AML-193 (cell line): ENCODE results near the gene NCEH1.
"Not testable (repeated sequence)": the region's sequence is repeated elsewhere in the genome, so short reads cannot be mapped to it uniquely, and the experiment has no call there.

Experiments used
- DNase-seq, 2 experiments: peaks; one replicate each; lab custom pipeline; 2025; lab: John Stamatoyannopoulos, UW

The NCEH1 gene

GRCh38 chr3:172710664-172711453 lies at the start of gene NCEH1:
Gene NCEH1 (minus strand): TSS chr3:172711067. CDS start chr3:172710984, 83 bp downstream.
- peak; percentile 100 for DNase-seq

- DNase-seq, result not testable (repeated sequence)
Measured at GRCh38 chr3:172760416-172760815, 49.5 kb upstream of the NCEH1 start.

- no peak for DNase-seq
Measured at GRCh38 chr3:172753125-172753524, 42.3 kb upstream of the NCEH1 start.

GRCh38 chr3:172752651-172753050 lies 41.8 kb upstream of the NCEH1 start:
- DNase-seq, result peak; percentile 9 to 22

- peak; percentile 92 to 93 for DNase-seq
Measured at GRCh38 chr3:172751175-172751704, 40.4 kb upstream of the NCEH1 start.

GRCh38 chr3:172750368-172751174 lies 39.7 kb upstream of the NCEH1 start, which contains the start of gene ECT2:
Gene ECT2 (plus strand): TSS chr3:172750726. CDS start chr3:172754531, 3,805 bp downstream.
- peak; percentile 100 for DNase-seq

GRCh38 chr3:172750069-172750367 lies 39.2 kb upstream of the NCEH1 start:
- DNase-seq, result no peak

GRCh38 chr3:172749230-172749965 lies 38.5 kb upstream of the NCEH1 start:
- DNase-seq, result no peak

- no peak for DNase-seq
Measured at GRCh38 chr3:172746475-172746874, 35.6 kb upstream of the NCEH1 start.

- DNase-seq, result no peak
Measured at GRCh38 chr3:172739462-172739861, 28.6 kb upstream of the NCEH1 start.

- no peak for DNase-seq
Measured at GRCh38 chr3:172735014-172735413, 24.1 kb upstream of the NCEH1 start.

GRCh38 chr3:172726380-172726779 lies 15.5 kb upstream of the NCEH1 start:
- peak; percentile 31 to 60 for DNase-seq

- not testable (repeated sequence) for DNase-seq
Measured at GRCh38 chr3:172722536-172723040, 11.7 kb upstream of the NCEH1 start.

- DNase-seq, result peak; percentile 35 to 51
Measured at GRCh38 chr3:172717493-172718088, 6.7 kb upstream of the NCEH1 start.

- DNase-seq, result peak; percentile 85 to 90
Measured at GRCh38 chr3:172716476-172716875, 5.6 kb upstream of the NCEH1 start.

- DNase-seq, result no peak
Measured at GRCh38 chr3:172713316-172713715, 2.4 kb upstream of the NCEH1 start.

- peak; percentile 91 to 94 for DNase-seq
Measured at GRCh38 chr3:172711454-172711795, 558 bp upstream of the NCEH1 start.

GRCh38 chr3:172709774-172710663 lies 848 bp downstream of the NCEH1 start:
- DNase-seq, result peak in 1 of 2 experiments; percentile 41

- no peak for DNase-seq
Measured at GRCh38 chr3:172708921-172709773, 1.7 kb downstream of the NCEH1 start.

GRCh38 chr3:172707967-172708366 lies 2.9 kb downstream of the NCEH1 start:
- no peak for DNase-seq
